ENCODE measurements around the gene SETBP1. TPM values are rescaled to one million over a fixed set of nuclear protein-coding genes. Genes with fewer than 3 reads are reported as not detected.

The SETBP1 gene
- total and polyA plus RNA-seq, 2 of the 4 experiments (the other 2 are of a cell fraction) = 0.19 to 0.36 TPM

- H3K27me3 ChIP-seq (ENCODE audit: control insufficient read depth, insufficient read depth, low read length) = no peaks in the 10 kb centered on the region
- dilution Hi-C loops (cut with HindIII; ENCODE audit: low sequenced_read_pairs, unreplicated experiment) (no loop called here), in situ Hi-C loops (cut with MboI; ENCODE audit: low sequenced_read_pairs) (no loop called here), intact Hi-C loops (cut with micrococcal nuclease) (no loop called here)
- H4K20me1 ChIP-seq (ENCODE audit: insufficient read depth, low read length) = no peaks in the 10 kb centered on the region
- H2AK5ac ChIP-seq (ENCODE audit: low read depth, low read length) = no peak overlapping the region
- H2BK15ac ChIP-seq (ENCODE audit: low read depth, low read length) = no peak overlapping the region
- no peak for ATAC-seq (ENCODE audit: low read depth)
- H3K56ac ChIP-seq (ENCODE audit: extremely low read depth, insufficient read depth, low read length) = no peak overlapping the region
- H4K91ac ChIP-seq (ENCODE audit: insufficient read depth, low read depth, low read length) = no peak overlapping the region
- H2AFZ ChIP-seq (replicated peaks; ENCODE audit: low read length, poor library complexity) = no peak overlapping the region
- no peak overlapping the region for H3K23ac ChIP-seq (ENCODE audit: low read depth, low read length)
- no peak overlapping the region for H2BK20ac ChIP-seq (ENCODE audit: low read depth, low read length)
- peaks cover 4% of the 10 kb centered on the region; the same call in 1 of the 2 replicates for H3K9me1 ChIP-seq (ENCODE audit: insufficient read depth, low read length)
- H4K8ac ChIP-seq (ENCODE audit: low read depth in 2 of 2, low read length in 2 of 2) = no peak overlapping the region
- WGBS, 2 experiments (ENCODE audit: extremely low coverage in 2 of 2, insufficient read length in 1 of 2) = no CpG with 5 or more reads among the region's 1 CpG
- H3K79me1 ChIP-seq (ENCODE audit: low read depth in 1 of 2, low read length in 2 of 2) = no peaks in the 10 kb centered on the region
- no peak overlapping the region for H3K9ac ChIP-seq (ENCODE audit: low read depth, low read length)
- CTCF ChIA-PET = no interaction called here
- no peak overlapping the region for H2AK9ac ChIP-seq (replicated peaks; ENCODE audit: low read depth, low read length, poor library complexity)
- no peak overlapping the region for H3K4ac ChIP-seq (ENCODE audit: low read depth, low read length)
- no peak overlapping the region for H2BK5ac ChIP-seq (ENCODE audit: low read depth, low read length, poor library complexity, severe bottlenecking)
- POLR2A ChIA-PET (ENCODE audit: unreplicated experiment) = no interaction called here
- no peaks in the 10 kb centered on the region for H3K4me1 ChIP-seq (ENCODE audit: control insufficient read depth, insufficient read depth, low read length)
- H4K5ac ChIP-seq (ENCODE audit: low read depth, low read length) = no peak overlapping the region
- DNase-seq = no peak
- no peak overlapping the region for H3K4me3 ChIP-seq (ENCODE audit: insufficient read depth, low read depth, low read length)
- TF ChIP-seq RCOR1 (IDR thresholded peaks at IDR 0.05; ENCODE audit: insufficient replicate concordance, low read length) (no peak), NFE2L2 (IDR thresholded peaks at IDR 0.05; ENCODE audit: low read depth, low read length) (no peak), CEBPB (IDR thresholded peaks at IDR 0.05; ENCODE audit: low read depth, low read length) (no peak), MAFK (IDR thresholded peaks at IDR 0.05; ENCODE audit: low read depth, low read length) (no peak), MXI1 (IDR thresholded peaks at IDR 0.05; ENCODE audit: borderline replicate concordance, low read depth, low read length) (no peak), FOS (IDR thresholded peaks at IDR 0.05; ENCODE audit: low read depth, low read length) (no peak)
- TF ChIP-seq, protein P1, sequence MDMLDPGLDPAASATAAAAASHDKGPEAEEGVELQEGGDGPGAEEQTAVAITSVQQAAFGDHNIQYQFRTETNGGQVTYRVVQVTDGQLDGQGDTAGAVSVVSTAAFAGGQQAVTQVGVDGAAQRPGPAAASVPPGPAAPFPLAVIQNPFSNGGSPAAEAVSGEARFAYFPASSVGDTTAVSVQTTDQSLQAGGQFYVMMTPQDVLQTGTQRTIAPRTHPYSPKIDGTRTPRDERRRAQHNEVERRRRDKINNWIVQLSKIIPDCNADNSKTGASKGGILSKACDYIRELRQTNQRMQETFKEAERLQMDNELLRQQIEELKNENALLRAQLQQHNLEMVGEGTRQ (IDR thresholded peaks at IDR 0.05; ENCODE audit: low read depth, low read length) = no peak
- TF ChIP-seq, protein P2, sequence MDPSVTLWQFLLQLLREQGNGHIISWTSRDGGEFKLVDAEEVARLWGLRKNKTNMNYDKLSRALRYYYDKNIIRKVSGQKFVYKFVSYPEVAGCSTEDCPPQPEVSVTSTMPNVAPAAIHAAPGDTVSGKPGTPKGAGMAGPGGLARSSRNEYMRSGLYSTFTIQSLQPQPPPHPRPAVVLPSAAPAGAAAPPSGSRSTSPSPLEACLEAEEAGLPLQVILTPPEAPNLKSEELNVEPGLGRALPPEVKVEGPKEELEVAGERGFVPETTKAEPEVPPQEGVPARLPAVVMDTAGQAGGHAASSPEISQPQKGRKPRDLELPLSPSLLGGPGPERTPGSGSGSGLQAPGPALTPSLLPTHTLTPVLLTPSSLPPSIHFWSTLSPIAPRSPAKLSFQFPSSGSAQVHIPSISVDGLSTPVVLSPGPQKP (IDR thresholded peaks at IDR 0.05; ENCODE audit: borderline replicate concordance, low read depth, low read length) = no peak
- no TSS peak for BruUV-seq (replicated peaks)
- no peak overlapping the region for H3K27ac ChIP-seq (ENCODE audit: insufficient read depth, low read length)
- H3K9me3 ChIP-seq (ENCODE audit: control insufficient read depth, insufficient read depth, low read length) = no peaks in the 10 kb centered on the region
- H3K18ac ChIP-seq (ENCODE audit: low read depth, low read length) = no peak overlapping the region
- H2BK120ac ChIP-seq (ENCODE audit: low read depth, low read length) = no peak overlapping the region
- no peak overlapping the region for H3K4me2 ChIP-seq (ENCODE audit: low read depth, low read length)
- no peaks in the 10 kb centered on the region for H3K36me3 ChIP-seq (ENCODE audit: control insufficient read depth, insufficient read depth, low read length)
- no peak overlapping the region for H3K14ac ChIP-seq (replicated peaks; ENCODE audit: low read depth, low read length)
Observed at GRCh38 chr18:44812426-44812825, 131.7 kb downstream of the SETBP1 start.

Measured in IMR-90 (cell line).